ENCODE data around the gene LRRC43. TPM values are rescaled to one million over a fixed set of nuclear protein-coding genes. Genes with fewer than 3 reads are reported as not detected.

LRRC43 gene
- total RNA-seq, 1 experiment from 2014 or later, result 0.22 TPM

GRCh38 chr12:122145505-122146330 is 37.2 kb upstream of the LRRC43 start (continued):
- no peak for TF ChIP-seq ZNF425 (CRISPR knock-in tag; conservative IDR thresholded peaks at IDR 0.05)
- TF ChIP-seq ZBTB21 (CRISPR knock-in tag; IDR thresholded peaks at IDR 0.05; ENCODE audit: borderline replicate concordance), result no peak
- TF ChIP-seq SMAD3 (CRISPR knock-in tag; IDR thresholded peaks at IDR 0.05; ENCODE audit: borderline replicate concordance), result no peak
- TF ChIP-seq CREM (CRISPR knock-in tag; IDR thresholded peaks at IDR 0.05), result no peak
- TF ChIP-seq NR2C2 (CRISPR knock-in tag; IDR thresholded peaks at IDR 0.05), result no peak
- TF ChIP-seq OVOL2 (CRISPR knock-in tag; IDR thresholded peaks at IDR 0.05; ENCODE audit: borderline replicate concordance), result no peak

GRCh38 chr12:122147514-122148290 is 35.2 kb upstream of the LRRC43 start:
- DNase-seq (ENCODE audit: low spot score) (no peak), ATAC-seq (no peak)
- CTCF ChIA-PET, result interaction anchor here (1.3 to 1.9 kb wide), 3 partner anchors 10 to 43 kb away, joined by 6 to 9 read pairs (median 6); no protein-coding TSS in a partner anchor
- Mint-ChIP-seq H3K4me3 (no peak overlapping the region), H3K9me3 (peaks cover 10% of the 10 kb centered on the region), H3K27ac (peak overlapping the region; percentile 28; the same call in 1 of the 2 replicates), H3K36me3 (peaks cover 17% of the 10 kb centered on the region), H3K4me1 (peaks cover 2% of the 10 kb centered on the region; the same call in 1 of the 2 replicates), H3K27me3 (ENCODE audit: low read depth) (no peaks in the 10 kb centered on the region; the same call in 1 of the 2 replicates)
- TF ChIP-seq TEAD1 (CRISPR knock-in tag; IDR thresholded peaks at IDR 0.05) (no peak), MAX (CRISPR knock-in tag; IDR thresholded peaks at IDR 0.05) (no peak), ATF6 (CRISPR knock-in tag; IDR thresholded peaks at IDR 0.05) (no peak), ZNF532 (CRISPR knock-in tag; IDR thresholded peaks at IDR 0.05; ENCODE audit: borderline replicate concordance) (no peak), FOXK1 (CRISPR knock-in tag; IDR thresholded peaks at IDR 0.05) (no peak), EMX1 (CRISPR knock-in tag; IDR thresholded peaks at IDR 0.05) (no peak)
- POLR2A ChIA-PET, result interaction anchor here (1.3 kb wide), 1 partner anchor 78 kb away, joined by 4 read pairs; the partner anchor contains the start of gene DIABLO
